Measurements from ENCODE around the gene POU2F3.

Gene POU2F3

GRCh38 chr11:120255519-120255866 lies 15.6 kb downstream of the POU2F3 start:
- Histone ChIP-seq H3K9ac (ENCODE audit: low read length) (no peak overlapping the region), H3K4me1 (ENCODE audit: insufficient read depth, low read length, severe bottlenecking) (peaks cover 8% of the 10 kb centered on the region), H4K20me1 (ENCODE audit: insufficient read depth, low read length) (no peaks in the 10 kb centered on the region), H3K27ac (ENCODE audit: low read depth, low read length, poor library complexity, severe bottlenecking) (no peak overlapping the region), H3K36me3 (ENCODE audit: insufficient read depth, low read length) (no peaks in the 10 kb centered on the region), H3F3A (ENCODE audit: insufficient read depth, low read length) (no peaks in the 10 kb centered on the region), H3K79me2 (ENCODE audit: insufficient read depth, low read length) (no peaks in the 10 kb centered on the region), H3K27me3 (ENCODE audit: insufficient read depth, low read length) (no peaks in the 10 kb centered on the region), H3K9me3 (ENCODE audit: low read length) (no peaks in the 10 kb centered on the region), H2AFZ (ENCODE audit: low read length) (no peak overlapping the region), H3K4me3 (ENCODE audit: low read depth, low read length, poor library complexity, severe bottlenecking) (peak overlapping the region; percentile 27), H3K9me2 (ENCODE audit: low read depth, low read length) (no peaks in the 10 kb centered on the region), H3K4me2 (ENCODE audit: low read length) (peak overlapping the region; percentile 44; the same call in 1 of the 2 replicates)
- no peak for TF ChIP-seq CTCF (IDR thresholded peaks at IDR 0.05; ENCODE audit: low read length)

- TF ChIP-seq CTCF (IDR thresholded peaks at IDR 0.05; ENCODE audit: low read length) (no peak), EZH2 (IDR thresholded peaks at IDR 0.05; ENCODE audit: borderline replicate concordance, low read length) (no peak)
- no peaks in the 10 kb centered on the region for H3K9me3 ChIP-seq (ENCODE audit: low read length)
- no peaks in the 10 kb centered on the region for H3F3A ChIP-seq (ENCODE audit: insufficient read depth, low read length)
- no peaks in the 10 kb centered on the region for H3K36me3 ChIP-seq (ENCODE audit: insufficient read depth, low read length)
- no peak overlapping the region for H3K27ac ChIP-seq (ENCODE audit: low read depth, low read length, poor library complexity, severe bottlenecking)
- no peak overlapping the region for H3K9ac ChIP-seq (ENCODE audit: low read length)
- no peaks in the 10 kb centered on the region for H3K79me2 ChIP-seq (ENCODE audit: insufficient read depth, low read length)
- no peaks in the 10 kb centered on the region for H3K27me3 ChIP-seq (ENCODE audit: insufficient read depth, low read length)
- peaks cover 8% of the 10 kb centered on the region for H3K4me1 ChIP-seq (ENCODE audit: insufficient read depth, low read length, severe bottlenecking)
- no peak overlapping the region for H2AFZ ChIP-seq (ENCODE audit: low read length)
- no peak overlapping the region for H3K4me2 ChIP-seq (ENCODE audit: low read length)
- no peaks in the 10 kb centered on the region for H4K20me1 ChIP-seq (ENCODE audit: insufficient read depth, low read length)
- H3K4me3 ChIP-seq (ENCODE audit: low read depth, low read length, poor library complexity, severe bottlenecking): no peak overlapping the region
- H3K9me2 ChIP-seq (ENCODE audit: low read depth, low read length): no peaks in the 10 kb centered on the region
These were observed 16.2 kb downstream of the POU2F3 start for GRCh38 chr11:120256178-120256577.

- H3K9me2 ChIP-seq (ENCODE audit: low read depth, low read length): no peaks in the 10 kb centered on the region
- H3K9me3 ChIP-seq (ENCODE audit: low read length): no peaks in the 10 kb centered on the region
- H3K4me1 ChIP-seq (ENCODE audit: insufficient read depth, low read length, severe bottlenecking): peaks cover 8% of the 10 kb centered on the region
- H3K27ac ChIP-seq (ENCODE audit: low read depth, low read length, poor library complexity, severe bottlenecking): no peak overlapping the region
- no peak overlapping the region for H3K4me3 ChIP-seq (ENCODE audit: low read depth, low read length, poor library complexity, severe bottlenecking)
- H3F3A ChIP-seq (ENCODE audit: insufficient read depth, low read length): no peaks in the 10 kb centered on the region
- TF ChIP-seq CTCF (IDR thresholded peaks at IDR 0.05; ENCODE audit: low read length) (no peak), EZH2 (IDR thresholded peaks at IDR 0.05; ENCODE audit: borderline replicate concordance, low read length) (no peak)
- no peak overlapping the region for H3K4me2 ChIP-seq (ENCODE audit: low read length)
- H3K79me2 ChIP-seq (ENCODE audit: insufficient read depth, low read length): no peaks in the 10 kb centered on the region
- no peaks in the 10 kb centered on the region for H3K36me3 ChIP-seq (ENCODE audit: insufficient read depth, low read length)
- no peaks in the 10 kb centered on the region for H4K20me1 ChIP-seq (ENCODE audit: insufficient read depth, low read length)
- H3K9ac ChIP-seq (ENCODE audit: low read length): no peak overlapping the region
- no peaks in the 10 kb centered on the region for H3K27me3 ChIP-seq (ENCODE audit: insufficient read depth, low read length)
- H2AFZ ChIP-seq (ENCODE audit: low read length): no peak overlapping the region
These were observed 16.8 kb downstream of the POU2F3 start for GRCh38 chr11:120256779-120257178.

Measured in OCI-LY1 (cell line).